Stomach (tissue), 9 donors: ENCODE data around the gene COL4A2. TPM values are rescaled to one million over a fixed set of nuclear protein-coding genes. Genes with fewer than 3 reads are reported as not detected.

Experiments used
- DNase-seq, 2 donors: peaks; one replicate each; pipeline versions ENCODE4 v3.0.0 to v3.0.0-alpha.2; 2013 to 2019
- H3K27ac ChIP-seq, 5 donors: fragments of 200-600 bp in 4 of 5; sonication (generic) in 4 of 5; one replicate each; pipeline ENCODE4 v1.5.1; 2013 to 2019; ENCODE audit warnings: mild to moderate bottlenecking in 1 of 5, moderate library complexity in 1 of 5
- H3K27me3 ChIP-seq, 3 donors: fragments of 200-600 bp; sonication (generic); one replicate each; pipeline ENCODE4 v1.5.1; 2017 to 2019; ENCODE audit warnings: mixed run types in 1 of 3
- H3K36me3 ChIP-seq, 4 donors: fragments of 200-600 bp; sonication (generic); 1 replicate in 3 of 4; 2 replicates in 1 of 4; pipeline ENCODE4 v1.5.1; 2016 to 2019
- H3K4me1 ChIP-seq, 4 donors: fragments of 200-600 bp; sonication (generic); one replicate each; pipeline ENCODE4 v1.5.1; 2016 to 2019
- H3K4me3 ChIP-seq, 4 donors: fragments of 200-600 bp; sonication (generic) in 3 of 4; one replicate each; pipeline ENCODE4 v1.5.1; 2016 to 2019; ENCODE audit warnings: mild to moderate bottlenecking in 1 of 4
- H3K9me3 ChIP-seq, 4 donors: fragments of 200-600 bp; sonication (generic); one replicate each; pipeline ENCODE4 v1.5.1; 2016 to 2019
- EP300 ChIP-seq: sonication (generic); formaldehyde crosslinking; IDR thresholded peaks from one replicate; pipeline ENCODE4 v1.6.1; 2017; ENCODE audit warnings: antibody characterized with exemption
- POLR2A ChIP-seq, 4 donors: fragments of 450-650 bp; IDR thresholded peaks; one replicate each; pipeline ENCODE4 v1.6.1; 2016; ENCODE audit warnings: antibody characterized with exemption in 4 of 4, control low read depth in 2 of 4, mild to moderate bottlenecking in 1 of 4, moderate library complexity in 1 of 4
- POLR2AphosphoS5 ChIP-seq, 3 donors: sonication (generic); formaldehyde crosslinking; IDR thresholded peaks; one replicate each; pipeline ENCODE4 v1.6.1; 2016; ENCODE audit warnings: antibody characterized with exemption in 3 of 3
- WGBS, 5 donors: extraction: QIAGEN DNeasy Blood & Tissue Kit in 3 of 5; methylation state at CpG; one replicate each; pipeline versions ENCODE4 v1.1.5 to v1.1.7; 2013 to 2018; 5-methylcytosine and 5-hydroxymethylcytosine counted together
- intact Hi-C: fragments of 100-400 bp; cut with DNase I; formaldehyde crosslinking; loops from one replicate; pipeline ENCODE4 v1.15.1; 2023; ENCODE audit warnings: low total_unique reads
- polyA plus RNA-seq, 3 donors: library from polyadenylated mRNA; stranded (reverse); fragments of 200-250 nt; gene quantifications; one replicate each; pipeline ENCODE4 v1.2.3, GENCODE V29; 2013
- total RNA-seq, 5 donors: library from RNA; depleted of rRNA; stranded (reverse); fragments of >200 nt; gene quantifications; one replicate each; pipeline versions ENCODE4 v1.1.0 to v1.2.3, GENCODE V29; 2014 to 2016
- TF ChIP-seq, protein P1 (sequence below), 7 experiments: fragments of 450-650 bp in 4 of 7; fragments of 200-600 bp in 3 of 7; sonication (generic) in 3 of 7; IDR thresholded peaks; one replicate each; pipeline ENCODE4 v1.5.1; 2016 to 2019; ENCODE audit warnings: antibody characterized with exemption in 7 of 7, control low read depth in 2 of 7, mild to moderate bottlenecking in 1 of 7
- donor health status: healthy with polysubstance abuse.
- donor health status: Bipolar disorder and iron deficiency.
- donor health status: healthy.

Gene COL4A2
- total and polyA plus RNA-seq, 8 donors, result 24.0 to 531 (median 214) TPM

DNA sequence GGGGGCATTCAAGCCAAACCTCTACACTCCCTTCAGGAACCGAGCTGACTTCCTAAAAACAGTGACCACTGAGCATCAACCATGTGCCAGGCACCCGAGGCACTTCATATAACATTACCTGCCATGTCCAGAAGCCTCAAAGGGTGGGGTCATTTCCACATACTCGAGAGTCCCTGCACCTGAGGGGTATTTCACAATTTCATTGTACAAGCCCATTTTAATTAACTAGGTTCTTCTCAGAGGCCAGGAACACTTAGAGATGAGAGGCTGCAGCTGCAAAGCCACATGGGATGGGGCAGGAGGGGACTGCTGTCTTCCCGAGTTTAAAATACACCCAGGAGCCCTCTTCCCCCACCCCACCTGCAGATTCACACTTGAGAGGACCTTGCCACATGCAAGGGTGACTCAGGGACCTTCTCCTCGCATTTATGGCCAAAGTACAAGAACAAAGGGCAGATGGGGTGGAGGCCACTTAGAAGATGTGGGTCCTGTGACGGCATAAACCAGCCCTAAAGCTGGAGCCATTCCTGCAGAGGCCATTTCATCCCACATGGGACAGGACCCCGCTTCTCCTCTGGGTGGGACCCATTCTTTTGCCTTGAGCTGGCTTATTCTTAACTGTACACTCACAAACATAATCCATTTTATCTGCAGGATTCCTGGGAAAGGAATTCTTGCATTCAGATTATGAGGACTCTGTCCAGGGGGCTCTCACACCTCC lies 210.6 kb downstream of the COL4A2 start:
- Histone ChIP-seq H3K4me3 (no peak overlapping the region), H3K36me3 (peaks cover 18 to 41% (median 34%) of the 10 kb centered on the region in 4 donors), H3K9me3 (no peaks in the 10 kb centered on the region), H3K4me1 (peaks cover 20 to 54% (median 40%) of the 10 kb centered on the region in 4 donors), H3K27me3 (no peaks in the 10 kb centered on the region), H3K27ac (peak overlapping the region in 2 of 5 donors; percentile 29 to 41)
- intact Hi-C loops, result no loop called here
- 68 to 78% (median 75%) methylated on average over 7 of the region's 7 CpGs for WGBS, 5 donors
- TF ChIP-seq, protein P1, sequence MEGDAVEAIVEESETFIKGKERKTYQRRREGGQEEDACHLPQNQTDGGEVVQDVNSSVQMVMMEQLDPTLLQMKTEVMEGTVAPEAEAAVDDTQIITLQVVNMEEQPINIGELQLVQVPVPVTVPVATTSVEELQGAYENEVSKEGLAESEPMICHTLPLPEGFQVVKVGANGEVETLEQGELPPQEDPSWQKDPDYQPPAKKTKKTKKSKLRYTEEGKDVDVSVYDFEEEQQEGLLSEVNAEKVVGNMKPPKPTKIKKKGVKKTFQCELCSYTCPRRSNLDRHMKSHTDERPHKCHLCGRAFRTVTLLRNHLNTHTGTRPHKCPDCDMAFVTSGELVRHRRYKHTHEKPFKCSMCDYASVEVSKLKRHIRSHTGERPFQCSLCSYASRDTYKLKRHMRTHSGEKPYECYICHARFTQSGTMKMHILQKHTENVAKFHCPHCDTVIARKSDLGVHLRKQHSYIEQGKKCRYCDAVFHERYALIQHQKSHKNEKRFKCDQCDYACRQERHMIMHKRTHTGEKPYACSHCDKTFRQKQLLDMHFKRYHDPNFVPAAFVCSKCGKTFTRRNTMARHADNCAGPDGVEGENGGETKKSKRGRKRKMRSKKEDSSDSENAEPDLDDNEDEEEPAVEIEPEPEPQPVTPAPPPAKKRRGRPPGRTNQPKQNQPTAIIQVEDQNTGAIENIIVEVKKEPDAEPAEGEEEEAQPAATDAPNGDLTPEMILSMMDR (IDR thresholded peaks at IDR 0.05), result no peak
- no peak for TF ChIP-seq POLR2A (IDR thresholded peaks at IDR 0.05)
- TF ChIP-seq POLR2AphosphoS5 (IDR thresholded peaks at IDR 0.05), result no peak
- TF ChIP-seq EP300, result no peak
- DNase-seq, result no peak

DNA sequence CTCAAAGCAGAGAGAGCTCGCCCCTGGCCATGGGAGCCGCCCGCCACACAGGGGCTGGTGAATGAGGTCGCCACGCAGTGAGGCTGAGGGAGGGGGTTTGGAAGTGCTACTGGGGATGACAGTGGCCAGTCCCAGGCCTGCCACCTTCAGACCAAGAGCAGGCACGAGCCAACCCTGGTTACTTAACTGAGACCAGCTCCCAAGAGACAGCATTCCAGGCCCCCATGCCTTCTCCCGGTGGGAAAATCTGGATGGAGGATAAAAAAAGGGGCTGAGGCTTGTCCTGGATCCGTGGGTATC lies 211.1 kb downstream of the COL4A2 start:
- Histone ChIP-seq H3K4me3 (no peak overlapping the region), H3K27me3 (no peaks in the 10 kb centered on the region), H3K36me3 (peaks cover 13 to 41% (median 35%) of the 10 kb centered on the region in 4 donors), H3K4me1 (peaks cover 20 to 58% (median 42%) of the 10 kb centered on the region in 4 donors), H3K27ac (peak overlapping the region in 2 of 5 donors; percentile 29 to 41), H3K9me3 (no peaks in the 10 kb centered on the region)
- intact Hi-C loops, result no loop called here
- 76 to 88% (median 88%) methylated on average over 8 of the region's 8 CpGs for WGBS, 5 donors
- TF ChIP-seq POLR2AphosphoS5 (IDR thresholded peaks at IDR 0.05) (no peak), EP300 (no peak), POLR2A (IDR thresholded peaks at IDR 0.05) (no peak)
- TF ChIP-seq, protein P1 (IDR thresholded peaks at IDR 0.05), result no peak
- DNase-seq, result no peak

DNA sequence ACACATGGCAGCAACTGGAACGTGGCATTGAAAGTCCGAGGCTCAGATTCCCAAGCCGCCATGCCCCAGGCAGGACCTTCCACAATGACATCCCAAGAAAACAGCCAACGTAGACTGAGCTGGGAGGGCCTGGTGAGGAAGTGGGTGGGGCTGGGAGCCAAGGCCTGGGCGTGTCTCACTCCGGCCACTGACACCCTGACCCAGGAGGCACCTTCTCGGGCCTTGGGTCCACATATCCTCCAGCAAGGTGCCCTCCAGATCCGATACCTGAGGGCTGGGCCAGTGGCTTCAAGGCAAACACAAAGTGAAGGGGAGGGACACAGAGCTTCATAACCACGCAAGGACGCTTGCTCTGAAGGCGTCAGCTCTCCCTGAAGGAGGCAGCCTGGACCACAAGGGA lies 211.5 kb downstream of the COL4A2 start:
- Histone ChIP-seq H3K9me3 (no peaks in the 10 kb centered on the region), H3K36me3 (peaks cover 17 to 41% (median 35%) of the 10 kb centered on the region in 4 donors), H3K27me3 (no peaks in the 10 kb centered on the region), H3K4me1 (peaks cover 20 to 62% (median 44%) of the 10 kb centered on the region in 4 donors), H3K4me3 (no peak overlapping the region), H3K27ac (peak overlapping the region in 2 of 5 donors; percentile 29 to 41)
- 60 to 76% (median 69%) methylated on average over 6 to 11 of the region's 11 CpGs for WGBS, 5 donors
- DNase-seq, result peak in 1 of 2 donors; percentile 50
- no peak for TF ChIP-seq POLR2A (IDR thresholded peaks at IDR 0.05)
- no peak for TF ChIP-seq EP300
- no peak for TF ChIP-seq POLR2AphosphoS5 (IDR thresholded peaks at IDR 0.05)
- TF ChIP-seq, protein P1 (IDR thresholded peaks at IDR 0.05), result no peak
- intact Hi-C loops, result no loop called here

DNA sequence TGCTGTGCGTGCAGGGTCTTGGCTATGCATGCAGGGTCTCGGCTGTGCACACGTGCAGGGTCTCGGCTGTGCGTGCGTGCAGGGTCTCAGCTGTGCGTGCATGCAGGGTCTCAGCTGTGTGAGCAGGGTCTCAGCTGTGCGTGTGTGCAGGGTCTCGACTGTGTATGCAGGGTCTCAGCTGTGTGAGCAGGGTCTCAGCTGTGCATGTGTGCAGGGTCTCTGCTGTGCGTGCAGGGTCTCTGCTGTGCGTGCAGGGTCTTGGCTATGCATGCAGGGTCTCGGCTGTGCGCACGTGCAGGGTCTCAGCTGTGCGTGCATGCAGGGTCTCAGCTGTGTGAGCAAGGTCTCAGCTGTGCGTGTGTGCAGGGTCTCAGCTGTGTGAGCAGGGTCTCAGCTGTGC lies 212.0 kb downstream of the COL4A2 start:
- Histone ChIP-seq H3K4me3 (no peak overlapping the region), H3K36me3 (peaks cover 20 to 41% (median 34%) of the 10 kb centered on the region in 4 donors), H3K9me3 (no peaks in the 10 kb centered on the region), H3K27me3 (no peaks in the 10 kb centered on the region), H3K4me1 (peaks cover 22 to 67% (median 49%) of the 10 kb centered on the region in 4 donors), H3K27ac (peak overlapping the region in 2 of 5 donors; percentile 83 to 84)
- DNase-seq, result no peak
- intact Hi-C loops, result no loop called here
- TF ChIP-seq, protein P1 (IDR thresholded peaks at IDR 0.05), result no peak
- 83 to 100% (median 95%) methylated on average over 13 to 16 of the region's 16 CpGs for WGBS, 5 donors
